Activated B cell treated with CpG ODN at 0.5 μM for 24 hours (primary cell): ENCODE results near the gene MTNR1B. TPM values are rescaled to one million over a fixed set of nuclear protein-coding genes. Genes with fewer than 3 reads are reported as not detected.

Source experiments
- ATAC-seq: fragments of 200-7000 bp; cut with Tn5 transposase; one replicate; pipeline ENCODE4 v1.10.0; 2021; ENCODE audit warnings: low read depth, mild to moderate bottlenecking, moderate library complexity
- CTCF ChIA-PET: fragments of 350-600 bp; sonication (Branson Sonifier 250); formaldehyde crosslinking; loops from one replicate; lab custom pipeline; 2021; ENCODE audit warnings: antibody characterized with exemption; lab: Charles Lee
- POLR2A ChIA-PET: fragments of 350-600 bp; sonication (Branson Sonifier 250); formaldehyde crosslinking; loops from one replicate; lab custom pipeline; 2021; ENCODE audit warnings: antibody characterized with exemption; lab: Charles Lee
- DNase-seq: peaks from one replicate; pipeline ENCODE4 v3.0.0; 2022
- H3K27ac Mint-ChIP-seq: one replicate; pipeline ENCODE4 v1.8.0; 2020; ENCODE audit warnings: mixed read lengths
- H3K27me3 Mint-ChIP-seq: one replicate; pipeline ENCODE4 v1.8.0; 2021; ENCODE audit warnings: mixed read lengths
- H3K36me3 Mint-ChIP-seq: one replicate; pipeline ENCODE4 v1.8.0; 2021; ENCODE audit warnings: low read depth, mixed read lengths
- H3K4me1 Mint-ChIP-seq: one replicate; pipeline ENCODE4 v1.8.0; 2021; ENCODE audit warnings: mixed read lengths
- H3K4me3 Mint-ChIP-seq: one replicate; pipeline ENCODE4 v1.8.0; 2020; ENCODE audit warnings: mild to moderate bottlenecking, mixed read lengths
- H3K9me3 Mint-ChIP-seq: one replicate; pipeline ENCODE4 v1.8.0; 2020; ENCODE audit warnings: mixed read lengths
- intact Hi-C: fragments of 100-400 bp; cut with micrococcal nuclease; formaldehyde crosslinking; loops from one replicate; pipeline ENCODE4 v1.15.1; 2024
- total RNA-seq: library from RNA; stranded (reverse); gene quantifications from 2 replicates; pipeline ENCODE4 v1.2.3, GENCODE V29; 2022
- TF ChIP-seq, protein P1 (sequence below): fragments of 200-600 bp; IDR thresholded peaks from one replicate; pipeline ENCODE4 v1.8.0; 2022; ENCODE audit warnings: antibody characterized with exemption, mild to moderate bottlenecking

Gene MTNR1B
- total RNA-seq, 1 donor from 2014 or later, result not detected

GRCh38 chr11:93028960-93029522 is 59.6 kb downstream of the MTNR1B start:
- CTCF ChIA-PET, result no interaction called here
- H3K27me3 Mint-ChIP-seq, result no peaks in the 10 kb centered on the region
- ATAC-seq, result no peak
- TF ChIP-seq, protein P1, sequence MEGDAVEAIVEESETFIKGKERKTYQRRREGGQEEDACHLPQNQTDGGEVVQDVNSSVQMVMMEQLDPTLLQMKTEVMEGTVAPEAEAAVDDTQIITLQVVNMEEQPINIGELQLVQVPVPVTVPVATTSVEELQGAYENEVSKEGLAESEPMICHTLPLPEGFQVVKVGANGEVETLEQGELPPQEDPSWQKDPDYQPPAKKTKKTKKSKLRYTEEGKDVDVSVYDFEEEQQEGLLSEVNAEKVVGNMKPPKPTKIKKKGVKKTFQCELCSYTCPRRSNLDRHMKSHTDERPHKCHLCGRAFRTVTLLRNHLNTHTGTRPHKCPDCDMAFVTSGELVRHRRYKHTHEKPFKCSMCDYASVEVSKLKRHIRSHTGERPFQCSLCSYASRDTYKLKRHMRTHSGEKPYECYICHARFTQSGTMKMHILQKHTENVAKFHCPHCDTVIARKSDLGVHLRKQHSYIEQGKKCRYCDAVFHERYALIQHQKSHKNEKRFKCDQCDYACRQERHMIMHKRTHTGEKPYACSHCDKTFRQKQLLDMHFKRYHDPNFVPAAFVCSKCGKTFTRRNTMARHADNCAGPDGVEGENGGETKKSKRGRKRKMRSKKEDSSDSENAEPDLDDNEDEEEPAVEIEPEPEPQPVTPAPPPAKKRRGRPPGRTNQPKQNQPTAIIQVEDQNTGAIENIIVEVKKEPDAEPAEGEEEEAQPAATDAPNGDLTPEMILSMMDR, result no peak
- no peaks in the 10 kb centered on the region for H3K9me3 Mint-ChIP-seq
- no peak overlapping the region for H3K27ac Mint-ChIP-seq
- H3K4me1 Mint-ChIP-seq, result no peaks in the 10 kb centered on the region
- no peak overlapping the region for H3K4me3 Mint-ChIP-seq
- POLR2A ChIA-PET, result no interaction called here
- no peaks in the 10 kb centered on the region for H3K36me3 Mint-ChIP-seq
- intact Hi-C loops, result no loop called here
- no peak for DNase-seq

DNA sequence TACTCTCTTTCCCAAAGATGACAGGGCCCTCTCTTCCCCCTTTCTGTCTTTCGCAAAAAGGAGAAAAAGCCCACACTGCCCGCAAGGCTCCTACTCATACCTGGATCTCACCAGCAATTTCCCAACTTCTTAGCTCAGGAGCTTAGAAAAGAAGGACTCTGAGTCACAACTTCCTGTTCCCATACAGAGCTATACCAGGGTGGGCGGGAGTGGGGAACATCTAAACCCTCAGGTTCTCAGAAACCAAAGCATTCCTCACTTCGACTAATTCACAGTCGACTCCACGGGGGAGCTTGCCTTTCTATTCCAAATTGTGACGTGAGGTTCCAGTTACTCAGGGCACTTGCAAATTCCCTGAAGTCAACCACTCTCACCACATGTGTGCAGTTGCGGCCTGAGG is 61.9 kb downstream of the MTNR1B start:
- Mint-ChIP-seq H3K27ac (no peak overlapping the region), H3K27me3 (no peaks in the 10 kb centered on the region)
- TF ChIP-seq, protein P1, result no peak

More for the DNA sequence above, 61.9 kb downstream of the MTNR1B start:
- CTCF ChIA-PET, result no interaction called here
- H3K36me3 Mint-ChIP-seq, result no peaks in the 10 kb centered on the region
- DNase-seq (no peak), ATAC-seq (no peak)
- no peaks in the 10 kb centered on the region for H3K4me1 Mint-ChIP-seq
- H3K9me3 Mint-ChIP-seq, result no peaks in the 10 kb centered on the region
- POLR2A ChIA-PET, result no interaction called here
- no peak overlapping the region for H3K4me3 Mint-ChIP-seq
- intact Hi-C loops, result no loop called here

Other genes starting within 250 kb of the MTNR1B start
- 14.9 and 17.0 TPM in 2 replicates for gene SLC36A4, start 228.3 kb downstream of the MTNR1B start, total RNA-seq